GM19238 (cell line): ENCODE data around the gene TGFBR3.

Source experiments
- DNase-seq: peaks from one replicate; pipeline ENCODE4 v3.0.0; 2011; ENCODE audit warnings: low spot score; ENCODE audit not compliant: insufficient read length

The TGFBR3 gene

DNA sequence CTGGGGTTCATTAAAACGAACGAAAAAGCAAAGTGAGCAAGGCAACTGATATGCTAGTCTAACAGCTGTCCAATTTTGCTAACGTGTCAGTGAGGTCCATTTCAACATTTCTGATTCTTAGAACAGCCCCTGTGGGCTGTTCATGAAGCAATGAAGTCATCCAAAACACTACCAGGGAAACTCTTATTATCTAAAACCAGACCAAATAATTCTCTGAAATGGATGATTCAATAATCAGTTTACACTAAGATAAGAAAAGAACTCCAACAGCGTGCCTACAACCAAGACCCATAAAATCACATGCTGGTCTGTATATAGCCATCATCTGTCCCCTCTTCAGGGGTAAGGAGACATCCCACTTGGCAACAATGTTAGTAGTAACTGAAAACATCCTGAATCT, 122.7 kb downstream of the TGFBR3 start:
- DNase-seq: no peak

DNA sequence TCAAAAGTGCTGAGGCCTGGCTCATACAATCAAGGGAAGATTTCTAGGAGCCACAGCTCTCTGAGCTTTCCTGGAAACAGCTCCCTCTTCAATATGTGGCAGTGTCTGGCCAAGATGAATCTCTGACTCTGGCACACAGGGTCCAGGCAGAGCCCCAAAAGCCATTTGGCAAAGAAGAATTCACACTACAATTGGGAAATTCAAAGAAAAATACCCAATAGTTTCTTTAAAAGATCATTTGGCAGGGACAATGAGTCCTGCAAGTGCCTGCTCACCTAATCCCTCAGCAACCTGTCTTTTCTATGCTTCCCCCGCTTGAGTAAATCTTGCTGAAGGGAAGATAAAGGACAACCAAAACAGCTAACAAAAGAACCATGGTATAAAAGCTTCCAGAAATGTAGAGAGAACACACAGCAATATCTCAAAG, 124.6 kb downstream of the TGFBR3 start:
- no peak for DNase-seq

DNA sequence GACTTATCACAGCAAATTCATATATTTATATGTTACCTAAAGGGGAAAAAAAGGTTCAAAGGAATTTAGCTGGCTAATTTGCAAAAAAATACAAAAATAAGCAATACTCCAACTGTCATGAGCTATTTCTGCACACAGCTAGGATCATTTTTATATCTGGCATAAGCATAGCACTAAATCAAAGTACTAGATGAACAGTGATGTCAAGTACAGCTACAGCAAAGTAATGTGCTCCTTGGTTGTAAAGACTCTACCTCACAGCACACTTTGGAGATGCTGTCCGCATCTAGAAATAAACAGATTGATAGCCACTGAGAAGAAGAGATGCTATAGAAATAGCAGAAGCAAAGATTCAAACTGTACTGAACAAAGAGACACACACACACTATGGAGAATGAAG, 125.4 kb downstream of the TGFBR3 start:
- DNase-seq: no peak

DNA sequence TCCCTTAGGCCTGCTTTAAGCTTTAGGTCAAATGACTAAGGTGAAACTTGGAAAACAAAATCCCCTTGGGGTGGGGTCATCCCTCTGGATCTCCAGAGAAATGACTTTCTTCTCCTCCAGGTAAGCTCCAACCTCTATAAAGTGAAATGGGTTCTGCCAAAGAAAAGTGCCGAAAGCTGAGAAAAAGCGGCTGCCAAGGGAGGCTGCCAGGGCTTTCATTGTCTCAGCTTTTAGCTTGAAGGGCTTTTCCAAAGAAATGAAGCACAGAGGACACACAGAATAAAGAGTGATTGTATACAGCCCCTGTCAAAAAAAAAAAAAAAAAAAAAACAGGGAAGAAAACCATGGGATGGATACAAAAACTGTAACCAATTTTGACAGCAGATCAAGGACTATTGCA, 126.9 kb downstream of the TGFBR3 start:
- DNase-seq: no peak

DNA sequence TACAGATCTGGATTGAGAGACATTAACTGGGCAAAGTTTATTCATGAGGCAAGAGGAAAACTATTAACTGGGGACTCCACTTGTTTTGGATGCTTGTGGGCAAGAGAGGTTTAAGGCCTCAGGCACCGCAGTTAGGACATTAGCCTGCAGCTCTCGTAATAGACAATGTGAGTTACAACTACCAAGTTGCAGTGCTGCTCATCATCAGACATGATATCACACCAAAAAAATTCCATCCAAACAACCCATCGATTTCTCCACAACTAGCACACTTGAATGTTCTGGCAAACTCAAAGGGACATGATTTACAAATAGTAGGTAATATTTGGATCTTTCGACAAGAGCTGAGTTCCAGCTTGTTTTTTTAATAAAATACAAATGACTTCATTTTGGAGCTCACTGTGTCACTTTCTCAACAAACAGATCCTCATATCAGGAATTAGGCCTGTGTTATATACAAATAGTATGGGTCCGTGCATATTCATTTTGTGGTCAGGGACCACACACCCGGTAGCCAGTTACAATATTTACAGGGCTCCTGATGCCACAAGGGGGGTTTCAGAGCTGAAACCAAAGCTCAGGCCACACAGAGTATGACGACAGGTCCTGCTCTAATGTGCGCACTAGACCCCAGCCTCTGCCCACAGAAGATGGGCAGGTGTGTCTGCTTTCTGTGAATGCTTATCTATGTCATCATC, 128.0 kb downstream of the TGFBR3 start:
- DNase-seq: no peak

DNA sequence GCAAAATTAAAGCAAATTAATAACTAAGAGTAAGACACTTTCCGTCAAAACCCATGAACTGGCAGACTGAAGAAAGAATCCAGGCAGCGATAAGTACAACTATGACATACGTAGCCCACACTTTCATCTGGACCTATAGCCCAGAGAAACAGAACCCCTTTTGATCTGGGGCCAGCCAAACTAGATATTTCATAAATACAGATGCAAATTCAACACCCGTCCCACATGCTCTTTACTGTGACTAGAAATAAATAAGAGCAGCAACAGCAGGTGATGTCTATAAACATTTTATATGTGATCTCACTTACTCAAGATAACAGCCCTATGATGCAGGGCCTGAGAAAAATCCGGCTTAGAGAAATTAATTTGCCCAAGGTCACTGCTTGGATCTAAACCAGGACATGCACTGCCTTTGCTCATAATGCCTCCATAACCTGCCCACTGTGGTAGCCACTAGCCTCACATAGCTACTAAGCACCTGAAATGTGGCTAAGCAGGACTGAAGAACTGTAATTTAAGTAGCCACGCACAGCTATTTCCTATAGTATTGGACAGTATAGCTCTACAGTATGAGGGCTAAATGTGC, 130.2 kb downstream of the TGFBR3 start:
- DNase-seq: no peak

DNA sequence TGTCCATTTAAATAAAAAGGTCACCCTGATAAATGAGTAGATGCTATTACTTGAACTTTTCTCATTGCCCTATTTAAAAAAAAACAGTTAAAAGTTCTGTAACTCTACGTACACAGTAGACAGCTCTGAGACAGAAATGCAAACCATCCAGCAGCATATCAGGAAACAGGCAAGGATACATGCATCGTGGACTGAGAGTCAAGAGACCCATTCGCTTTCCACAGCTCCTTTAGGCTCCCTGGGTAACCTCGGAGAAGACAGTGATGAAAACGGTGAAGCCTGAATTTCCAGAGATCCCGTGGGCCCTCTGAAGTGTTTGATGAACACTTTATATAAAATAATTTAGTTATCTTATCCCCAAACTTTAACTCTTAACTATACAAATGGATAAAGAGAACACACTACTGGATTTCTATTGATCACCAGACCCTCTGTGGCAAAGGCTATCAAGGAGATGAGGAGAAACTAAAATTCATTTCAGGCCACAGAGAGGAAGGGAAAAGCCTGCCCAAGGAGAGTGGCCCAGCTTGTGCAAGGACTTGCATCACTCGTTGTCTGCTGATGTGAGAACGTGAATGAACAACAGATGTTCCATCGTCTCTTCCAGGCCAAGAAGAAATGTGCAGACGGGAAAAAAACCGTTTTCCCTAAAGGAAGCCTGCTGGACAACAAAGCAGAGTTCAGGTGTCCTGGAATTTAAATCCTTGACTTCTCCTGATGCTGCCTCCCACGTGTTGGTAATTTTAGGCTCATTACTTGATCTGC, 131.0 kb downstream of the TGFBR3 start:
- DNase-seq: no peak

DNA sequence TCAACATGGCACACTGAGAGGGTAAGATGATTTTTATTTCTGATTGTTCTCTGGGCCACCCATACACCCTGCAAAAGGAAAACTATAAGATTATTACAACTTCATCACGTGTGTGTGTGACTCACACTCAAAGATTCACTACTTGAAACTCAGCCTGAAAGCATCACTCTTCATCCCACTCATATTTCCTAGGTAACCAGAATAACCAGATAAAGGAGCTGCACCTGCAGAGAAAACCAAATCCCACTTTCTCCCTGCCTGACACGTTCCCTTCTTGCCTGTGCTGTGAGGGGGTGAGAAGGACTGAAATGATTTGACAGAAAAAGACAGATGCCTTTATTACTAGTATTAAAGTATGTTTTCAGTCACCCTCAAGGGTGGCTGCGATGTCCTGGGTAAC, 131.6 kb downstream of the TGFBR3 start:
- DNase-seq: no peak

DNA sequence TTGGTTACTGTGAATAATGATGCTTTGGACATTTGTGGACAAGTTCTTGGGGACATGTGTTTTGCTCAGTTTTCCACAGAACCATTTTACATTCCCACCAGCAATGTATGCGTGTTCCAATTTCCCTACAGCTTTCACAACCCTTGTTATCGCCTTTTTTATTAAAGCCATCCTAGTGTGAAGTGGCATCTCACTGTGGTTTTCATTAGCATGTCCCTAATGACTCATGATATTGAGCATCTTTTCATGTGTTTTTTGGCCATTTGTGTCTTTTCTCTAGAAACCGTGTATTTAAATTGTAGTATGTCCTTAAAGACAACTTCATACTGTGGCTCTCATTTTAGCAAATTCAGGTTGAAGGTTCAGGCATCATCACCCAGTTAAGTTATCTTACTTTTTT, 132.1 kb downstream of the TGFBR3 start:
- no peak for DNase-seq

DNA sequence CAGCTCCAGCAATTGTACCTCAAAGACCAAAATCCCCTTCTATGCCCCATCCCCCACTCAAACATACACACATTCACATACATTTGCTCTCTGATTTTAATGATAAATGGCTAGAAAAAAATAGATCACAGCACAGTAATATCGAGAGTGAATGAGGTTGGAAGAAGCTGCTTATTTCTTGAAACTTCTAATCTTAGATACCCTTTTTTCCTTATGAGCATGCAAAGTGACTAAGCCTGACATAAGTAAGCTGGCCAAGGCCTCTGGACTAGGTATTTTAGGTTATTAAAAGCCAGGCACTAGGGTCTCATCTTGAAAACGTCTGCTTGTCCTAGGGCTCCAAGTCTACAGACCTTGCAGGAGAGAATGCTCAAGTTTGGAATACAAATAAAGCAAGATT, 133.6 kb downstream of the TGFBR3 start:
- no peak for DNase-seq

DNA sequence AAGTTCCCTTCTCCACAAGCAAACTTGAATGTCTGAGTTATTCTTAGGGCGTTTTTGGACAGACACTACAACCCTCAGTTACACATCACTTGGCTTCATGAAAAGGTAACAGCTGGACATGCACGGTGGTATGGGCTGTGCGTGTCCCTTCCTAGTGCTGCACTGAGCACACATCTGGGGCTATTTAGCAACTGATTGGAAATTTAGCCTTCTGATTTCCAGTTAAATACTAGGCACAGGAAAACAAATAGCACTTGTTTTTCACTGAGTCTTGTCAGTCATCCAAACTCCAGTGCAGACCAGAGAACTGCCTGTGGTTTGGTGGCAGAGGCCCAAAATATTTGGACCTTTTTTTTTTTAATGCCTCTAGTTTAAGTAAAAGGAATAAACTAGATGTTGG, 134.7 kb downstream of the TGFBR3 start:
- DNase-seq: no peak

DNA sequence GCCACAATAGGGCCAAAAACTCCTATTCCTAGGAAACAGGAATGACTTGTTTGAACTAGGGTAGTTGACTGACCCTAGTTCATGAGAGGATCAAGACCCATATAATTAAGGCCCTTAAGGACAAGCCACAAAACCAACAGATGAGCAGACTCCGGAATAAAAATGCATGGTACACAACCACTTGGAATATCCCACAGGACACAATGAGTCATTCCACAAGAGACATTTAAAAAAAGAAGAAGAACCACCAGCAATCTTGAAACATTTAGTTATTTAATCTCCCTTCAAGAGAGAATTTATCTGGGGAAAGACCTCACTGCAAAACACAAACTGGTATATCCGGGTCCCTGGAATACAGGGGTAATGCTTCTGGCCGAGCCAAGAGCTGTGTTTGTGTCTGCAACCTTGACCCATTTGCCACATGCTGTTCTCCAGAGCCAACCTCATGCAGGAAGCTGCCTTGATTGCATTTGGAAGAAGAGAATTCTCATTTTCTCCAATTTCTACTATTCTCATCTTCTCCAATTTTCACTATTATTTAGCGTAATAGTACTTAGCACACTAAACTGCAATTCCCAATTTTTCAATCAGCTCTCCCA, 135.5 kb downstream of the TGFBR3 start:
- DNase-seq: no peak

DNA sequence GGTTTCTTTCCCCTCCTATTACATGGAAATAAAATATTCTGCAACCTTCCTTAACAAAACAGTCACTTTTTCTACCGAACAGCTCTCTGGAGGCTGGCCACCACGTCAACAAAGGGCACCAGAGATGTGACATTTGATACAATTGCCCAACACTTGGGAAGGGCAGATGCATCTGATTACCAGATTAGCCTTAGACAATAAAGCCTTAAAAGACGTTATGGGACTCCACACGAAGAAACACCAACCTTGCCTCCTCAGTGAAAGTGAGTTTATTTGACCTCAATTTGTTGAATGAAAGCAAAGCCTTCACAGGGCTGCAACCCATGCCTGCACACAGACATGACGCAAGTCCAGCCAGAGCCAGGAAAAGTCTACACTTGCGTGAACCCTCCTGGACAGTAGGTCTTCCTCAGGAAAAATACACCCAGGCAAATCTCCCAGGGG, 136.1 kb downstream of the TGFBR3 start:
- no peak for DNase-seq

DNA sequence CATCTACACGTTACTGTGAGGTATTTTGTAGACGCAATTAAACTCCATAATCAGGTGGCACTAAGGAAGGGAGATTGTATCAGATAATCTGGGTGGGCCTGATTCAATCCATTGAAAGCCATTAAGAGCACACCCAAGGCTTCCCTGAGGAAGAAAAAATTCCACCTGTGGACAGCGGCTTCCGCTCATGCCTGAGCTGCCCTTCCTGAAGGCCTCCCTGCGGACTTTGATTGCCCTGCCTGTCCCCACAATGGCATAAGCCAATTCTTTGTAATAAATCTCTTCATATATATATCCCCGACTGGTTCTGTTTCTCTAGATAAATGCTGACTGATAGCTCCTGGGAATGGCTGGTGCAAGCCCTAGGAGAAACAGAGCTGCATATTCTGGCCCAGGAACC, 138.3 kb downstream of the TGFBR3 start:
- no peak for DNase-seq

DNA sequence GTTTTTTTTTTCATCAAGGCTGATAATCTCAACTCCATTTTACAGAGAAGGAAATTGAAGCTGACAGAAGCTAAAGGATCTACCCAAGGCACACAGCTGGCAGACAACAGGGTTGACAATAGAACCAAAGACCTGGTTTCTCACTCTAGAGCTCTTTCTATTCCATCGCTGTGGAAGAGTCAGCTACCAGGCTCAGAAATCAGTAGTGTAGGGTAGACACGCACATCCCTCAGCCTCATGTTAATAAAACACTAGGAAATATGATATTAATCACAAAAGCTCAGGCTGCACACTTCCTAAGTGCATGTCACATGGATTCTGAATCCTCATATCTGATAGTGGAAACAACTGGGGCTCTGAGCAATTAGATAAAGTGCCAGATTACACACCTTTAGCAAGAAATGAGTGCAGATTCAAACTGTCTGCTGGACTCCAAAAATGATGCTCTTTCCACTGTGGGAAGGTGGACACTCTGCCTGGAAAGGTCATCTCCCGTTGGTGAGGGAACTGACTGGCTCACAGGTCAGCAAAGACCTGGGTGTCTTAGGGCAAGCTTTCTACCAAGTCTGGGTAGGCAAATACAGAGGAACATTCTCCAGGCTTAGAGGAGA, 139.1 kb downstream of the TGFBR3 start:
- DNase-seq: no peak

DNA sequence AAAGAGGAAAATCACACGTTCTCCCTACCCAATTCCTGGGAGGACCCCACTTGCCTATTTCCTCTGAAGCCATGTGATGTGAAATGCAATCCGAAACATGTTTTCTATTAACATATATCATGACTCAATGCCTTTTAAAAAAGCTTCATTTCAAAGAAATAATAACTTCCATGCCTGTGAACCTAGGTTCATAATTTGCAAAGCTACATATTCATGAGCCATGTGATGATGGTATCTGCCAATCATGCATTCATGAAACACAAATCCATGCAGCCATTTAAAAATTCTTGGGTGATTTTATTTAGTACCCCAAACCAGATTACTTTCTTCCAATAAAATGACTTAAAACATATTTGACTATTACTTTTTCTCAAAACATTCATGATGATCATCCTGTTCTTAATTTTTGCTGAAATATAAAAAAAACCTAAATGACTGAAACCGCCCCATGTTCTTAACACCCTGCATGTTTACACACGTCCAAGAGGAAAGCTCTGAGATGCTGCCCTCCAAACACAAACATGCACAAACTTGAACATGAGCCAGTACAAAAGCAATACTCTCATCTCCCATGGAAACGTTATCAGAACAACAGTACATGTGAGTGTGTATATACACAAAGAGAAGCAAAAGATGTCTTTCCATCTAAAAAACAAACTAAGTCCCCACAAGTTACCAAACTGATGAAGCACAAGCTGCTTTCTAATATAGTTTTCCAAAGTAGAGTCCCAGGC, 140.1 kb downstream of the TGFBR3 start:
- DNase-seq: no peak

DNA sequence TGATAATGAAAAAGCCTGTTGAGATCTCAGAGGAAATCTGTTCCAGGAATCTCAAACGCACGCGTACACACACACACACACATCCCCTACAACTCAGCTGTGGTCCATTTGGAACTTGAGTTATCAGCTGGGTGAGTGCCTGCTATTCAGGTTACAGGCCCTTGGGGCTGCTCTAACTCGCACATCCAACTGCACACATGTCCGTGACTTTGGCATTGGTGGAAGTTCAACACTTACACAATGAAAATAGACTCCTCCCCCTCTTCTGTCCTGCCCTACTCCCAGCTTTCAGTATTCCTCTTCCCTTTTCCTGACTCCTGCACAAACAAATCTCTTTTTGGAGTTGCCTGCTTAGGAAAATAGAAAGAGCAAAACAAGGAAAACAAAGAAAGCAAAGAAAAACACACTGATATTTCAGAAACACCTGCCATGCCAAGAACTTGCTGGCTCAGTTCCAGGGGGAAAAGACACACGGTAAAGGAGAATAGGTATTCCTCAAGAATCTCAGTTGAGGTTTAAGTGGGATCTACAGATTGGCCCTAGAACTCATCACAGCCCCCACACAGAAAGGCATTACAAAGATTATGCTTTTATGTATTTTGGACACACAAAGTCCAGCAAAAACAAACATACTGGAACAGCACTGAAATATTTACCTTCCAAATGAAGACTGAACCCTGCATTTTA, 140.9 kb downstream of the TGFBR3 start:
- DNase-seq: no peak

DNA sequence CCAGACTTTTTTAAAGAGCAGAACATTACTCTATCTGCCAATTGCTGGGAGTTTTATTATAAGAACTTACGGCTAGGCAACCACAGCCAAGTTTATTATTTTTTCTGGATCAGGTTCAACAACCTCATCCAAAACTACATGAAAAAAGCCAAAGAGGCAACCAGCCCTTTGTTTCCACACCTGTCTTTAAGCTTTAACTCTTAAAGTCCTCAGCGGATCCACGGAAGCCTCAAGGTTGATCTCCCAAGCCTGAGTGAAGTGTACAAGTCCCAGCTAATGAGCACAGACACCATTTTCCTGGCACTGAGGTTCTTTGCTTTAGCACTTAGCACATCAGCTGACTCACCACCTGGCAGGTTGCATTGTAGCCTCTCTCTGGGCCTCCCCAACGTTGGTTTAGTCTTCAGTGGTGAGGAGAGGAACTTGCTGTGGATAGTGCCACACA, 143.1 kb downstream of the TGFBR3 start:
- no peak for DNase-seq

DNA sequence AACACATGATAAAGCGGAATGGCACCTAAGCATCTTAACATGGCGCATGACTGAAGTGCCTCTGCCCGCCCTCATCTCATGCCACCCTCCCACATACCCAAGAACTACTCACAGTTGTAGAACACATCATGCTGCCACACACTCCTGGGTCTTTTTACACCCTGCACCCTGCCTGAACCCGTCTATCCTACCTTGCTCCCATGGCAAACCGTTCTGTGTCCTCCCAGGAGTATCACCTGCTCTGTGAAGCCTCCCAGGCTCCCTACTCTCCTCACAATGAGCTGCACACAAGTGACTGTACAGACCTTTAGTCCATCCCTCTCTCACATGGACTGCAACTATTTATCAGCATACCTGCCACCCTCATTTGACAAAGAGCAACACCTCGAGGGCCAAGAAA, 144.0 kb downstream of the TGFBR3 start:
- DNase-seq: no peak

DNA sequence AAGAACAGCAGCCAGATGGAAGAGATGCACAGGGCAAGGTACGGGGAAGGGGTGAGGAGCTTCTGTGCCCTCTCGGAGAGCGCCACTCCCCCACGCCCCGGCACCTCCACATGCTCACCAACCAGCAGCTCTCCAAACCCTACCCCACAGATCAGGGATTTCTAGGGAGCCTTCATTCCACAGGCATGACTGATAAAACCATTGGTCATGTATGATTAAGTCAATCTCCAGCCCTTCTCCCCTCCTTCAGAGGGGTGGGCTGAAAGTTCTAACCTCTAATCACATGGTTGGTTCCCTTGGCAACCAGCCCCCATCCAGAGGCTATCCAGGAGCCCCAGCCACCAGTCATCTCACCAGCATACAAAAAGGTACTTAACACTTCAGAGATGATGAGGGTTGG, 144.7 kb downstream of the TGFBR3 start:
- DNase-seq: no peak

DNA sequence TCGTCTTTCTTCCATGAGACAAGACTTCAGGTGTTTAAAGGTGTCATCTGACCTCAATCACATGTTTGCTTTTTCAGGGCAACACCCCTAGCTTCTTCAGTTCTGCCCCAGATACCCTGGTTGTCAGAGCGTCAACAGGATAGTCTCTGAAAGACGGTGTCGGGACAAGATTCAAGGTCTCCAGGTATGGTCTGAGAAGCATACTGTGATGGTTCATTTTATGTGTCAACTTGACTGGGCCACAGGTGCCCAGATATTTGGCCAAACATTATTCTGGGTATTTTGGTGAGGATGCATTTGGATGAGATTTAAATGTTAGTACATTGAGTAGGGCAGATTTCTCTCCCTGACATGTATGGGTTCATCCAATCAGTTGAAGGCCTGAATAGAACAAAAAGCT, 148.3 kb downstream of the TGFBR3 start:
- no peak for DNase-seq
